Stimulated activated CD4-positive, alpha-beta T cell treated with anti-CD3 and anti-CD28 coated beads, Interleukin-12 subunit alpha, Interleukin-12 subunit beta, amount 100 ng/mL, for 48 hours (primary cell): ENCODE measurements around the gene CTSW.

Experiments used
- DNase-seq, 3 donors: peaks; one replicate each; pipeline ENCODE4 v3.0.0-alpha.2; 2020; ENCODE audit warnings: low read depth in 2 of 3, low spot score in 1 of 3

The CTSW gene

DNA sequence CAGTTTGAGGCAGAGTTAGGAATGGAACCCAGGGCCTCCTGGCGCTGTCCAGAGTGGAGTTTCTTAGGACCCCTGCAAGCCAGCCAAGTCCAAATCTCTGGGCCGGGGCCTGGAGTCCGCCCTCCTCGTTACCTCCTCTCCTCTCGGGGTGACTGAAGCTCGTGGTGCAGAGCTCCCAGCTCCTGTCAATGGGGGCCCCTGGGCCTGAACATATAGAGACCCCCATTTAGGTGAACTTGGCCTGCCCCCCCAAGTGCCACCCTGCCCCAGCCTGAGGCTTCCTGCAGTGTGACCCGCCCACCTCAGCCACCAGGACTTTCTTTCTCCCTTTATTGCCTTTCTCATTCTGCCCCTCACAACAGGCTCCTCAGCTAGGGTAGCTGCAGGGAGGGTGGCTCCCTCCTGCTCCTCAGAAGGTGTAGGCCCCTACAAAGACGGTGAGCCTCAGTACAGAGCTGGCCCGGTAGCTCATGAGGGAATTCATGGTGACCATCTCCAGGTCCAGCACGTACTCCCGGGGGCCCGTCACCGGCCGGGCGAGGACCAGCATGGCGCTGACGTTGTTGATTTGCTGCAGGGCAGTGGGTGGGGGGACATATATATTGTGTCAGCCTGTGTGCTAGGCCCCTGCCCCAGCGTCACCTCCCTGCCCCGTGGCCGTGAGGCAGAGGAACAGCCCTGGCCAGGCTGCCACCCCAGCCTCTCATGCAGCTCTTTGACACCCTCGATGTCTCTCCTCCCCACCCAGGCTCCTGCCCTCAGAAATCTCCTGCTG, 12.9 kb upstream of the CTSW start:
- no peak for DNase-seq

DNA sequence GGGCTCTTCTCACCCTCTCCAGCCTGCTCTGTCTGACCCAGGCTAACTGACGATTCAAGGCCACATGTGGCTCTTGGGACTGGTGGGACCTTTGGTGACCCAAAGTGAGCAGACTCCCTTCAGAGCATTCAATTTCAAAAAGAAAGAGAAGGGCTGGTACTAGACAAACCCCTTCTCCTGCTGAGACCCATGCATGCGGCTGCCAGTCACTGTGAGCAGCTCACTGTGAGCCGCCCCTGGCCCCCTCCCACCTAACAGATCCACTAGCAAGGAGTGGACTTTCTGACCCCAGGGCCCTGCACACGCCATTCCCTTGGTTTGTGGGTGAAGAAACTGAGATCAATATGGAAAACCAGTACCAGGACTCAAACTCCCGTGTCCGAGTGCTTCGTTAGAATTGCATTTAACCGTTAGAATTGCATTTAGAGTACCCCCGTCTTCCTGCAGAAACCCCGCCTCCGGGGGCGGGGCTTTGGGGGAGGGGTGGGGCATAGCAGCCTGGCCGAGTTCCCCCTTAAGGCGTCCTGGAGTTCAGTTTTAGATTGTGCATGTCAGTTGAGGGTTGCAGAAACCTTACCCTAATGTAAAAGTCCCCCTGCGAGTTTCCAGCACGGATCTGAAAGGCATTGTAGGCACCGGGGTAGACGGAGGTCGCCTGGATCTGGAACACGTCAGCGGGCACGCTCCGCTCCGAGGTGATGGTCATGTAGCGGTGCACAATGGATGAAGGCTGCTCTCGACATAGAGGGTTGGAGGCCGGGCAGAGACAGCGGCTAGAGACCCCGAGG, 12.2 kb upstream of the CTSW start:
- no peak for DNase-seq

DNA sequence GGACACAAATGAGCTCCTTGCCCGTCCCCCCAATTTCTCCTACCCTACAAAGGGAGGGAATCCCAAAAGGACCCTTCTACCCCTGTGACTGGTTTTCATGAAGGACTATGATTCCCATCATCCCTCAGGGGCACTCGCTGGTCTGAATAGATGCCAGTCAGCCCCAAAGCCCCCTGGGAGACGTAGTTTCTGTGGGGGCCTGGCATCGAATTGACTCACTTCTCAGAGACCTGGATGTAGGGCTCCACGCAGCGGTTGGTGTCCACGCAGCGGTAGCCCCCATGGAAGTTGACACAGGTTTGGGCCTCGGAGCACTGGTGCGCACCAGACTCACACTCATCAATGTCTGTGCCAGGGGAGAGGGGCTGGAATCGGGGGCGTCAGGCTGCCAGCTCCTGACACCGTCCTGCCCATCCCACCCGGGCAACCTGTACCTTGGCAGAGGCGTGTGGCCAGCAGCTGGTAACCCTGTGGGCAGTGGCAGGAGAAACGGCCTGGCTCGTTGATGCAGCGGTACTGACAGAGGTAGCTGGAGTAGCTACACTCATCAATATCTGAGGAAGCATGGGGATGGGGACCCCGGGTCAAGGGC, 11.5 kb upstream of the CTSW start:
- DNase-seq: no peak

DNA sequence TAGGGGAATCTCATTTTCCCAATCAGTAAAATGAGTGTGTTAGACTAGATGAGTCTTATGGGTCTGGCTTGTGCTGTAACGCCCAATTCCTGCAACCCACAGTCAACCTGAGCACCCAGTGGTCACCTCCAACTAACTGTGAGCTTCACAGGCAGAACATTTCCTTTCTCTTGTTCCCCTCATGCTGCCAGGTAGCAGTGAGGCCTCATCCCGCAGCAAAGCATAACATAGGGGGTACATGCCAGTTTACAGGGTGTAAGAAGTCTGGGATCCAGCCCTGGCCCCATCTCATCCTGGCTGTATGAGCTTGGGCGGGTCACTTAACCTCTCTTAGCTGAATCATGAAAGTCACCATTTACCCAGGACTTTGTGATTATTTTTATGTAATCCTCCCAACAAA, 10.7 kb upstream of the CTSW start:
- no peak for DNase-seq

DNA sequence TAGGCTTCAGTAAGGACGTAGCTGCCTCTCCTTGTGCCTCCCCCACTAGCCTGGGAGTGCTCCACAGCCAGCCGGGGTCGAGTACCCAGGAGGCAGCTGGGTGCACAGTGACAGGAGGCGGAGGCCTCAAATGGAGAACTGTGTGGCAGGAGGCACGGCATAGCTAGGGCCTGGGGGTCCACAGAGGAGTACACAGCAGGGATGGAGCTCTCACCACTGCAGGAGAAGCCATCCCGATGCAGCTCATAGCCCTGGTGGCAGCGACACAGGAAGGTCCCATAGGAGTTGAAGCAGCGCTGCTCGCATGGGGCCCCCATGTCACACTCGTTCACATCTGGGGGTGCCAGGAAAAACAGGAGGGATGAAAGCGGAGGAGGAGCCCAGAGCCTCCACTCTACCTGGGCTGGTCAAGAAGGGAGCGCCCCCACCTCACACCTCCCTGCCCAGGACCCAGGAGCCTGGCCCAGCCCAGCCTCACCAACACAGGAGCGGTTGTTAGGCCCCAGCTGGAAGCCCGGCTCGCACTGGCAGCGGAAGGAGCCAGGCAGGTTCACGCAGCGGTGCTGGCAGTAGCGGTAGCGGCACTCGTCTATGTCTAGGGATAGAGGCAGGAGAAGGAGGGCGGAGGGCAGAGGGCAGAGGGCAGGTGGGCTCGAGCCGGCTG, 9.9 kb upstream of the CTSW start:
- no peak for DNase-seq

DNA sequence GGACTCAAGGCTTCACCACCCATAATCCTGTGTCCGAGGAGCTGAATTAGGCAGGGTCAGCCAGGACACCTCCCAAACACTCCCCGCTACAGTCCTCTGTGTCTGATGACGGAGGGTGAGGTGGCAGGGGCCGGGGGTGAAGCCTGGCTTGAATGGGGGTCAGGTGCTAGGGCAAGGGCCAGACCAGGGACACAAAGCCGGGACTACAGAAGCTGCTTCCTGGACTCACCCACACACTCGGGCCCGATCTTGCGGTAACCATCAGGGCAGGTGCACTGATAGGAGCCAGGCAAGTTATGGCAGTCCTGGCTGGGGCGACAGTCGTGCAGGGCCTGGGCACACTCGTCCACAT, 9.4 kb upstream of the CTSW start:
- no peak for DNase-seq

DNA sequence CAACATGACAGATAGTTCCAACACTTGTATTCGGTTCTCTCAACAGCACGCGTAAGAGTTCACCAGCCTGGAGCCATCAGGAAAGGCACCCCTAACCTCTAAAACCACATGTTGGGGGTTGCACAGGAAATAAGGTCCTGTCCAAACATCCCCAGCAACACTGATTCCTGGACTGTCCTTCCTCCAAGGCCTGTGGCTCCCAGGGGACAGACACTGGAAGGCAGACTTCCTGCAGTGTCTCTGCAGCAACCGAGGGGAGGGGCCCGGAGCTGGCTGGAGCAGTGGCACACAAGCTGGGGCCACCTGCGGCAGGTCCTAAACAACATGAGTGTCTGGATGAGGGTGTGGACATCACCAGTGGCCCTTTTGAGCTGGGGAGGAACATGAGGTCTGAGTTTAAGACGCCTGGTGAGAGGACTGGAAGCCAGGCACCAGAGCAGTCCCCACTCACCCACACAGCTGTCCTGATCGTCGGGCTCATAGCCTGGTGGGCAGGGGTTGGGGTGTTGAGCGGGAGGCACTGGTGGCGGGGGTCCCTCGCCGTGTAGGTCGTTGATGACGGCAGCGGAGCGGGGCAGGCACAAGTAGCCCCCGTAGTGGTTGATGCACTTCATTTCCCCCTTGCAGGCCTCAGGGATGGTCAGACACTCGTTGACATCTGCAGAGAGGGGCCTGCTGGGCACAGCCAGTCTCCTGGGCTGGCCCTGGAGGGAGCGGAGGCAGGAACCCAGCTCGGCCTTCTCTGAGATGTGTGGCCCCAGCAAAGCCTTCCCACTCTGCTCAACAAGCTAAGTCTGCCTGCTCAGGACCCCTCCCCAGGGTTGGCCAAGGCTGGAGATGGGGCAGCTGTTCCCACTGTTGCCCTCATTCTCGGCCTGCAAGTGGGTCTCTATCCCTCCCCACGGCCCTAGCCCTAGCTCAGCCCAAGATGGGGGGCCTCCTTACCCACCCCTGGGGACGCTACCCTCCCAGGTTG, 8.6 kb upstream of the CTSW start:
- no peak for DNase-seq

DNA sequence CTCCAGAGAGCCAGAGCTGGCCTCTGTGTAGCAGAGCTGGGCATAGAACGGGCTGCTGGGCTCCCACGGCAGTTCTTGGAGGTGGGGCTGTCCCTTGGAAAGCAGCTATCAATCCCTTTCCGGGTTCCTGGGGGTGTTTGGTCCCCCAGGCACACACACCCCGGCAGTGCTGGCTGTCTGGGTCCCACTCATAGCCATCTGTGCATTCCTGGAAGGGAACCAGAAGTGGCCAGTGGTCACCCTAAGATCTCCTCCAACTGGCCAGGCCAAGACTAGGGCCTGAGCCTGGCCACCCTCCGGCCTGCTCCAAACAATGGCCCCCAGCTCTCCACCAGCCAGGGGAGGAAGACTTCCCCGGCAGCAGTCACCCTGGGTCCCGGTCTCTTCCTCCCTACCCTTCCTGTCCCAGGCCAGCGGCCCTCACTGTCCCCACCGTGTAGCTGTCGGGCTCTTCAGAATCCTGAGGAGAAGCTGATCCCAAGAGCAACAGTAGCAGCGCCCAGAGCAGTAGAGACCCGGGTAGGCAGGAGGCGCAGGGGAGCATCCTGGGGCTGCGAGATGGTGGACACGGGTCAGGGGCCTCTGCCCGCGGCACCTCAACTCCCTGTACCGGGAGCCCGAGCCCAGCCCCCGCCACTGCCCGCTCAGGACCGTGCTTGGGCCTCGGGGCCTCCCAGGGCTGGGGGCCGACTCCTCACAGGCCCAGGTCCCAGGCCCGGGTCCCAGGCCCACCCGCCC, 7.7 kb upstream of the CTSW start:
- no peak for DNase-seq

DNA sequence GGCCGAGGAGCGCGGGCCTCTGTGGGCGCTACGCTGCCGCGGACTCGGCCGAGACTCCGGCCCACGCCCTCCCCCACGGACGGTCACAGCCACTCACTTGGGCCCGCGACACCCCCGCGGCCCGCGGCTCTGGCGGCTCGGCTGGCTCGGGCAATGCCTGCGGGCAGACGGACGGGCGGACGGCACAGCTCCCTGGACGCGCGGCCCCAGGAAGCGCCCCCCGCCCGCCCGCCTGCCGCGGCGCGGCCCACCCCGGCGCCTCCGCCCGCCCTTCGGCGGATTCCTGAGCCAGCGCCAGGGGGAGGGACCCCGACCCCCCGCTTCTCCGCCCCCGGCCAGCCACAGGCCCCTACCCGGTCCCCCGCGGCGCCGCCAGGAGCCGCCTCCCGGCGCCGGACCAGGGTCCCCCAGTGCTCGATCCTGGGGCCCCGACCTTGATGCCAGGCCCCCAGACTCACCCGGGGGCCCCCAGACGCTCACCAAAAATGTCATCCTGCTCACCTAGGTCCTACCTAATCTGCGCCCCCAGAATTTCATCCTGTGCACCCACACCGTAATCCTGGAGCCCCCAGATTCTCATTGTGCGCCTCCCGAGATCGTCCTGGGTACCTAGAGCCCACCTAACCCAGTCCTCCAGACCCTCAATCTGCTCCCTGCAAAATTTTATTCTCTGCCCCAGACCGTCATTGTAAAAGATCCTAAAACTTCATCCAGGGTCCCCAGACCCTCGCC, 6.9 kb upstream of the CTSW start, which contains the start of gene EFEMP2:
EFEMP2 (minus strand) TSS at position 215 of the 732 bp plus-strand sequence. CDS start 446 bp downstream, outside the sequence.
- no peak for DNase-seq

DNA sequence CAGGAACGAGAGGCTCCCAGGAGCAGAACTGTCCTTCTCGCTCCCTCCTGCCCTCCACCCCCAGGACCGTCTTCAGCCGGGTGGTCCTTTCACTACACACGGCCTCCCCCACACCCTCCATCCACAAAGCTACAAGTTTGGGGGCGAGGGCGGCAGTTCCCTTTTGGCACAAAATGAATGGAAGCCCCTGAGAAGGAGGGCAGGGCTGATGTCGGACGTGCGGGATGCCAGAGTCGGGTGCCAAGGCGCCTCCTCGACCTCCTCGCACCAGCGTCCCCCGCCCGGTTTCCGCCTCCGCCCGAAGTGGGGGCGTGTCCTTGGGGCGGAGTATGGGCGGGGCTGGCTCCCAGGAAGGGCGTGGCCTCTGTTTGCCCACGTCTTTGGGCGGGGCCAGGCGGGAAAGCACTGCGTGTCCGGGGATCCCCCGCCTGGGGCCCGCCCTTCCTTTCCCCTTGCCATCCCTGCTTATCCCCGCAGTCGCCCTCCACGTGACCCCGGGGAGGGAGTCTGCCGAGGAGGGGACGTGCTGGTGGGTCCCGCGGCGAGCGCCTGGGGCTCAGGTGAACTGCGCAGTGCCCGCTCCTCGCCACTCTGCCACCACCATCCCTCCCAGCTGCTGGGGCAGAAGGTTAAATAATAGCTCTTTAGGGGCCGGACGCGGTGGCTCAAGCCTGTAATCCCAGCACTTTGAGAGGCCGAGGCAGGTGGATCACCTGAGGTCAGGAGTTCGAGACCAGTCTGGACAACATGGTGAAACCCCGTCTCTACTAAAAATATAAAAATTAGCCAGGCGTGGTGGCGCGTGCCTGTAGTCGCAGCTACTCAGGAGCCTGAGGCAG, 6.1 kb upstream of the CTSW start:
- DNase-seq: peak; percentile 92 to 99 (median 92)

DNA sequence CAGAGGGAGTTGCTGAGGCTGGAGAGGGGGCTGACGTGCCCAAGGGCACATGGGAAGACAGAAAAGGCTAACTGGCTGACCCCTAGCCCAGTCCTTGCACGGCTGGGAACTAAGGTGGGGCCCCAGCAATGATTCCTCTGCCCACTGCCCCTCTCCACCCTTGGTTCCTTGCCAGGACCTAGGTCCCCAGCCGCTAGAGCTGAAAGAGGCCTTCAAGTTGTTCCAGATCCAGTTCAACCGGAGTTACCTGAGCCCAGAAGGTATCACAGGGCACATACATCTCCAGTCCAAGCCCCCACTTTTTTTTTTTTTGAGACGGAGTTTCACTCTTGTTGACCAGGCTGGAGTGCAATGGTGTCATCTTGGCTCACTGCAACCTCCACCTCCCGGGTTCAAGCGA, 390 bp downstream of the CTSW start:
- no peak for DNase-seq

DNA sequence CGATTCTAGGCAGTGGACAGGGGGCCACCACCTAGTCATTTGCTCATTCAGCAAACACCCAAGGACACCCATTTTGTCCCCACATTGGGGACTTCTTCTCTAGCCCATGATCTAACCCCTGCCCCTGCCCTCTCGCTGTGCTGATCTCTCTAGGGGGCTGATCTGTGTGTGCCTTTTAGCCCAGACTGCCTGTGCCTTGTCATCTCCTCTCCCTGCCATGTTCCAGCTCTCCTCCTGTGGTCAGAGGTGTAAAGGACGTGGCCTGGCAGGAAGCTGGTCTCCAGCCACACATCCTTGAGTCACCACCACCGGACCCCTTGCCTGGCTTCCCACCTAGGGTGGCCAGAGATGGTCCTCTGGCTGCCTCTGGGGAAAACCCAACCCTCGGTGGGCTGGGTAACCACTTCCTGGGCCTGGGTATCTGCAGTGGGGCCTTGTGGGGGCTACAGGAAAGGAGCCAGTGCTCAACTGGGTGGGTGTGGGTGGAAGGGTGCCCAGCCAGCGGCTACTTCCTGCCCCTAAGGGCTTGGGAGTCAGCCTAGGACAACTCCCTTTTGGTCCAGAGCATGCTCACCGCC, 1.3 kb downstream of the CTSW start:
- DNase-seq: no peak

DNA sequence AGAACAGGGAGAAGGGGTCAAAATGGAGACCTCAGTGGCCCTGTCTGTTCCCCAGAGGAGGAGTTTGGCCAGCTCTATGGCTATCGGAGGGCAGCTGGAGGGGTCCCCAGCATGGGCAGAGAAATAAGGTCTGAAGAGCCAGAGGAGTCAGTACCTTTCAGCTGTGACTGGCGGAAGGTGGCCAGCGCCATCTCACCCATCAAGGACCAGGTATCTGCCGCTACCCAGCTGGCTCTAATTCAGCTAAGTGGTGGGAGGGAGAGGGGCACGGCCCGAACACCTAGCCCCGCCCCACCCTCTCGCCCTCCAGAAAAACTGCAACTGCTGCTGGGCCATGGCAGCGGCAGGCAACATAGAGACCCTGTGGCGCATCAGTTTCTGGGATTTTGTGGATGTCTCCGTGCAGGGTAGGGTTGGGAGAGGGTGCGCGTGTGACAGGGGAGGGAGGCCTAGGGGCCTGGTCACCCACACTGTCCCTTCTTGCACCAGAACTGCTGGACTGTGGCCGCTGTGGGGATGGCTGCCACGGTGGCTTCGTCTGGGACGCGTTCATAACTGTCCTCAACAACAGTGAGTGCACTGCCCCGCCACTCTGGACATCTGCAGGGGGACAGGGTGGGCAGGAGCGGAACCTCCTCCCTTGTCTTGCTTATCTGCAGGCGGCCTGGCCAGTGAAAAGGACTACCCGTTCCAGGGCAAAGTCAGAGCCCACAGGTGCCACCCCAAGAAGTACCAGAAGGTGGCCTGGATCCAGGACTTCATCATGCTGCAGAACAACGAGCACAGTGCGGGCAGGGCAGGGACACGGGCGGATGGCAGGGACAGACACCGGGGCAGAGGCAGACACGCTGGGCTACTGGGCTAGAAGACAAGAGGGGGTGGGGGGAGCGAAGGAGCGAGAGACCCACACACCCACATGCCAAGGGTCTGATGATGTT, 2.8 kb downstream of the CTSW start:
- no peak for DNase-seq

DNA sequence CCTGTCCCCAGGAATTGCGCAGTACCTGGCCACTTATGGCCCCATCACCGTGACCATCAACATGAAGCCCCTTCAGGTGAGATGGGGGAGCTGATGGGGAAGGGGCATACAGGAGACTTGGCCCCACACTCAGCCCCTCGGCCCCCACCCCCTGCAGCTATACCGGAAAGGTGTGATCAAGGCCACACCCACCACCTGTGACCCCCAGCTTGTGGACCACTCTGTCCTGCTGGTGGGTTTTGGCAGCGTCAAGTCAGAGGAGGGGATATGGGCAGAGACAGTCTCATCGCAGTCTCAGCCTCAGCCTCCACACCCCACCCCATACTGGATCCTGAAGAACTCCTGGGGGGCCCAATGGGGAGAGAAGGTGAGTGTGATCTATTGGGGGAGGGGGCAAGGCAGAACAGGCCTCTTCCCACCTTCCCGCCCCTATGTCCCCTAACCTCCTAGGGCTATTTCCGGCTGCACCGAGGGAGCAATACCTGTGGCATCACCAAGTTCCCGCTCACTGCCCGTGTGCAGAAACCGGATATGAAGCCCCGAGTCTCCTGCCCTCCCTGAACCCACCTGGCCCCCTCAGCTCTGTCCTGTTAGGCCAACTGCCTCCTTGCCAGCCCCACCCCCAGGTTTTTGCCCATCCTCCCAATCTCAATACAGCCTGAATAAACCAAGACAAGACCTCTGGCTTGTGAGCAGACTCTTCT, 3.6 kb downstream of the CTSW start:
- DNase-seq: no peak

DNA sequence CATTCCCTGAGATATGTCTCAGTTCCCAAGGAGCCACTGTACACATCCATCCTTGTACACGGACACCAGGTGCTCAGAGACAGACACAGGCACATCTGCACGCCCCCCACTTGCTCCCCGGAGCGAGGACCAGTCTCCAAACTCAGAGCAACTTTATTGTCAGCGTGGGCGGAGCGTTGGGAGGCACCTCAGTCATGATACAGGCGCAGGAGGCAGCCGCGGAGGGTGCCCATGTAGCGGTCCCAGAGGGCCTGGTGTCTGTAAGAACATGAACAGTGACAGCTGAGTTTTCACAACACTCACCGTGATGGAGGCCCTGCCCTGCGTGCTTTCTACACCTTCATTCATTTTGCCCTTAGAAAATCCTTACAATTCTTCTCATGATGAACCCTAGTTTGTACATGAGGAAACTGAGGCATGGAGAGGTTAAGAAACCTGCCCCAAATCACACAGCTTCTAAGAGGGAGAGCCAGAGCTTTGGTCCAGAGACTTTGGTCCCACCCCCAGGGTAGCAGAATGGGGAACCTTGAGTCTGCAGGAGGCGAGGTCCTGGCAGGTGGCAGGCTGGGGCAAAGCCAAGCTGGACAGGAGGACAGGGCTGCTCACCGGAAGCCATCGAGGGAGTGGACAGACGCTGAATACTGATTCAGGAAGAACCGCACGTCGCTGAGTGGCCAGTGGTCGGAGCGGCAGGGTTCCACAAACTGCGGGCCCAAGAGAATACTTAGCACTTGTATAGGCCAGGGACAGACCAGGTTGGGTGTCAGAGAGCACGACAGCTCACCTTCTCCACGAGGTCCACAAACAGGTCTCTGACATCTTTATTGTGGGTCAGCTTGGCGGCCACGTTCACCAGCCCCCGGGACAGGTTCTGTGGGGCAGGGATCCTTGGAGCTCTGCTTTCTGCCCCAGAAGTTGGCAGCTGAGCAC, 4.4 kb downstream of the CTSW start:
- no peak for DNase-seq
